GM18507 (cell line): ENCODE data around the gene DNMT3L.
"Not testable (repeated sequence)": the region's sequence is repeated elsewhere in the genome, so short reads cannot be mapped to it uniquely, and the experiment has no call there.

ENCODE experiments used
- DNase-seq: peaks from one replicate; pipeline ENCODE4 v3.0.0; 2011; ENCODE audit warnings: low read depth; ENCODE audit not compliant: insufficient read length; ENCODE audit errors: extremely low spot score
- FAIRE-seq: peaks from 2 replicates; lab custom pipeline; 2011; peaks lifted over from hg19 to GRCh38; lab: Jason Lieb, UNC

Gene DNMT3L

DNA sequence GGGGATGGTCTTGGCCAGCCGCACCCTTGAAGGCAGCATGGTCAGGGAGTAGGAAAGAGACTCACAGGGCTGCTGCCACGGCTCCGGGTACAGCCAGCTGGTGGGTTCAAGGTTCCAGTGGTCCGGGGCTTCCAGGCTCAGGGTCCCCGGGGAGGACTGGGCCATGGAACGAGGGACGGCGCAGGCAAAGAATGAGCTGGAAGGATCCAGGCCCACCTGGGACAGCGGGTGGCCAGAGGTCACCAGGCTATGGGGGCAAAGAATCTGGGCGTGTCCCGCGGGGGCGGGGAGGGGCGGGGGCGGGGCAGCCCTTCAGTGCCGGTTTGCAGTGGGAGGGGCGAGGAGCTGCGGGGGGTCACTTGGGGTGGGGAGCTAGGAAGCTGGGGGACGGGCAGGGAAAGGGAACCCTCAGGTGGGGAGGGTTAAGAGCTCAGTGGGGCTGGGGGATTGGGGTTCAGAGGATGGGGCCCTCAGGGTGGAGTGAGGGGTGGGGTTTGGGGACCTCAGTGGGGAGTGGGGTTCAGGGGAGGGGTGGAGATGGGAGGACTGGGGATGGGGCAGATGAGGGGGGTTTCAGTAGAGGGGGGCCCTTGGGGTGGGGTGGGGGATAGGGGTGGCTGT lies at the start of gene DNMT3L:
Gene DNMT3L (minus strand): TSS at position 223 of the 621 bp plus-strand sequence. CDS start 638 bp downstream, outside the sequence.
- FAIRE-seq: no peak
- no peak for DNase-seq

DNA sequence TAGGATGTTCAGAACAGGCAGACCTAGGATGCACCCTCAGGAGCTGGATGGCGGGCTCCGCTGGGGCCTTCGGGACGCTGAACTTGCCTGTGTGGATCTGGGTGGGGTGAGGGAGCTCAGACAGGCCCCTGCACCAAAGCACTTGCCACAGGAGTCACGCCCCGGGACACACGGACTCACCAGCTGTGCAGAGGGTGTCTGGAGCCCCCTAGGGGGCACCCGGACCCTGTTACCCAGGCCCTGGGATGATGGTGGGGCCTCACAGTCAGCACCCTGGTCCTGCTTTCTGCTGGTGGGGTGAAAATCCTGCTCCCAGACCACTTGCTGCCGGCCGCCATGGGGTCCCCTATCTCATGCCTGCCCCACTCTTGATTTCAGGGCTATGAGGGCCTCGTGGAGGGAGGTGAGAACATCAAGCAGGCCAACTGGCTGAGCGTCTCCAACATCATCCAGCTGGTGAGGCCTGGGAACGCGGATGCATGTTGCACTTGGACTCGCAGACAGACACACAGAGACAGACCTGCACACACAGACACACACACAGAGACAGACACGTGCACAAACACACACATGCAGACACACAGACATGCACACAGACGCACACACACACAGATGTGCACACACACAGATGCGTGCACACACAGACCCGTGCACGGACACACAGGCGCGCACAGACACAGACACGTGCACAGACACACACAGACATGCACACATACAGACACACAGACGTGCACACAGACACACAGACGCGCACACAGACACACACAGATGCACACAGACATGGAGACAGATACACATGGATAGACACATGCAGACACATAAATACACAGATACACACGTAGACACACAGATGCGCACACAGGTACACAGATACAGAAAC lies 49.2 kb upstream of the DNMT3L start:
- FAIRE-seq: no peak
- no peak for DNase-seq

GRCh38 chr21:44306936-44307704 lies 45.4 kb upstream of the DNMT3L start:
- DNase-seq (no peak), FAIRE-seq (no peak)

DNA sequence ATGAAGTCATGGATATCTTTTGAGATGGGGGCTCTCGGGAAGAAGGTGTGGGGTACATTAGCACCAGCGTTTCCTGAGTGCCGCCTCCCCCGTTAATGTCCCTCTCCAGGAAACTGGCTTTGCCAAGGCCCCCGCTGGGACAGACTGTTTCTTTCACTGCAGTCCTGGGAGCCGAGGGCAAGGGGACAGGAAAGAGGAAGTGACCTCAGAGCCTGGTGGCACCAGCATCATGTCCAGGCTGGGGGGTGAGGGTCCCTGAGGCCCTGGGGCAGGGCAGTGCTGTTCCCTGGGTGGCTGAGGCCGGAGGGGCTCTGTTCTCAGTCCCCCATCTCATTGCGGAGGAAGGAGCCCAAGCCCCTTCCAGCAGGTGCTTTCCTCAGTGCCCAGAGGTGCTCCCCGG lies 44.0 kb upstream of the DNMT3L start:
- FAIRE-seq: no peak

GRCh38 chr21:44304877-44305293 lies 43.2 kb upstream of the DNMT3L start:
- FAIRE-seq (no peak), DNase-seq (no peak)

More for the DNA sequence above, 44.0 kb upstream of the DNMT3L start:
- no peak for DNase-seq

- DNase-seq (no peak), FAIRE-seq (no peak)
Measured at GRCh38 chr21:44304011-44304616, 42.4 kb upstream of the DNMT3L start.

GRCh38 chr21:44303490-44303981 lies 41.8 kb upstream of the DNMT3L start:
- no peak for FAIRE-seq
- no peak for DNase-seq

DNA sequence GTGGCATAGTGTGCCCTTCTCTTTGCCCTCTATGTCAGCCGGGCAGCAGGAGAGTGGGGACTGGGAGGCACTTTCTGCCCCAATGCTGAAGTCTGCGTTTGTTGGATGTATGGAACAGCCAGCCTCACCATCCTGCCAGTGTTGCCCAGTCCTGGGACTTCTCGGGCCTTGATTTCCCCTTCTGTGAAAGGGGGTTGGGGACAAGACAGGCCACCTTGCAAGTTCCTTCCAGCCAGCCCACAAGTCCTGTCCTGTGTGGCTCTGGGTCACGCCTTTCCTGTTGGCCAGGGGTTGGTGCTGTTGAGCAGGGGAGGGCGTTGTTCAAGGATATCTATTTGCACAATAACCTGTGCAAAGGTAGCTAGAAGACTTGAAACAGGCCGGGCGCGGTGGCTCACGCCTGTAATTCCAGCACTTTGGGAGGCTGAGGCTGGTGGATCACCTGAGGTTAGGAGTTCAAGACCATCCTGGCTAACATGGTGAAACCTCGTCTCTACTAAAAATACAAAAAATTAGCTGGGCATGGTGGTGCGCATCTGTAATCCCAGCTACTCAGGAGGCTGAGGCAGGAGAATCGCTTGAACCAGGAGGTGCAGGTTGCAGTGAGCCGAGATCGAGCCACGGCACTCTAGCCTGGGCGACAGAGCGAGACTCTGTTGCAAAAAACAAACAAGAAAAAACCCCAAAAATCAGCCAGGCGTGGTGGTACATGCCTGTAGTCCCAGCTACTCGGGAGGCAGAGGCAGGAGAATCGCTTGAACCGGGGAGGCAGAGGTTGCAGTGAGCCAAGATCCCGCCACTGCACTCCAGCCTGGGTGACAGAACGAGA lies 41.1 kb upstream of the DNMT3L start:
- not testable (repeated sequence) for DNase-seq, FAIRE-seq

- FAIRE-seq (no peak), DNase-seq (no peak)
Measured at GRCh38 chr21:44301961-44302406, 40.3 kb upstream of the DNMT3L start.

DNA sequence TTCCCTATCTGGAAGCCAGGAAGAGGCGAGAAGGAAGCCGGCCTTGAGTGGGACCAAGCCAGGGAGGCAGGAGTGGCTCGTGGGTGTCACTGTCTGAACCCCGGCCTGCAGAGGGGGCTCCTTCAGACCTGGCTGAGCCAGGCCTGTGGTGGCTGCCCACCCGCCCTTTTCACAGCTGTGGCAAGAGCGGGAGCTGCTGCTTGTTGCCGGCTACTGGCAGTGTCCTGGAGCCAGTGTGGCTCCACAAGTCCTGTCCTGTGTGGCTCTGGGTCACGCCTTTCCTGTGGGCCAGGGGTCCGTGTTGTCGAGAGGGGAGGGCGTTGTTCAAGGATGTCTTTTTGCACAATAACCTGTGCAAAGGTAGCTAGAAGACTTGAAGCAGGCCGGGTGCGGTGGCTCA lies 39.4 kb upstream of the DNMT3L start:
- no peak for FAIRE-seq
- DNase-seq: no peak

DNA sequence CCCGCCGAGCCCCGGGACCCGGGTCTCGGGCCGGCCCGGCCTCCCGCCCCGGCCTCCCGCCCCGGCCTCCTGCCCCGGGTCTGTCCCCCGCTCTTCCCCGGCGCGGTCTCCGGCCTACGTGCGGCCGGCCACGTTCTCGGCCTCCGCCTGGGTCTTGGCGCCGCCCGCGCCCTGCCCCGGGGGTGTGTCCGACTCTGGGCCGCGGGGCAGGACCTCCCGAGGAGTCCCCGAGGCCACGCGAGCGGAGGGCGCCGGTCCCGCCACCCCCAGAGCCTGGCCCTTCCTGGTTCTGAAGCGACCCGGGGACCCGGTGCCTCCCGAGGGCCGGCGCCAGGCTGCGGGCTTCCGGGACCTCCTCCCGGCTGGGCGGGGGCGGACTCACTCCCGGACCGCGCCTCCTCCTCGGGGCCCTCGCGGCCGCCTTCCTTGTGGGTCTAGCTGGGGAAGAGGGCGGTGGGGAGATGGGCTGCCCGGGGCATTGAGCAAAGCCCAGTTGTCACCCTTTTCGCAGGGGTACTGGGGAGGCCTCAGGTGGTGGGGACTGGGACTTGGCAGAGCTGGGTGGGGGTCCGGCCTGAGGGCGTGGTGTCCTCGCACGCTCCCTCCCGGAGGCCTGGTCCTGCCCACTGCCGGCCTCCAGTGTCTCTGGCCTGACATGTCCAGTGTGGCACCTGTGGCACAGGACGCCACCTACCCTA lies 38.7 kb upstream of the DNMT3L start:
- DNase-seq: peak; percentile 63
- no peak for FAIRE-seq

DNA sequence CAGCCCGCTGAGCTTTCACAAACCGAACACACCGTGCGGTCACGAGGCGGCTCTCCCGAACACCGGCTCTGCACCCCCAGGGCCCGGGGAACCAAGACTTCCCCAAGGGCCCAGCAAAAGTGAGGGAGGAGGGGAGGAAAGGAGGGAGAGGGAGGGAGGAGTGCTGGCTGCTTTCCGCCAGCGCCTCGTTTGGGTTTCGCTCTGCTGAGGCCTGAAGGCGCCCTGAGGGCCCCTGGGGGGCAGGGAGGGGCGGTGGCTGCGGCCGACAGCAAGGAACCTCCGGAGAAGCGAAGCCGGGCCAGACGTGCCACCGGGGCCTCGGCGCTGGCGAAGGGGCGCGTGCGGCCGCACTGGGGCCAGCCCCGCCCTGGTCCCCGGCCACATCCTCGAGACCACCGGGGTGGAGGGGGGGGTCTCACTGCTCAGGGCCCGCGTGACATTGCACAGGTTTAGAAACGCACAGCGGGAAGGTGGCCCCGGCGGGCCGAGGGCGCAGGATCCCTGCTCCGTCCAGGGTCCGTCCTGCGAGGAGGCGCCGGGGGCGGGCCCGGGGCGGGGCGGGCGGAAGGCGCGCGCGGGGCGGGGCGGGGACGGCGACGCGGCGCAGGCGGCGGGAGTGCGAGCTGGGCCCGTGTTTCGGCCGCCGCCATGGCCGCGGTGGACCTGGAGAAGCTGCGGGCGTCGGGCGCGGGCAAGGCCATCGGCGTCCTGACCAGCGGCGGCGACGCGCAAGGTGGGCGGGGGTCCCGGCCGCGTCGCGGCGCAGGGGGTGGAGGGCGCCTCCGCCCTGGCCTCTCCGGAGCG lies 38.0 kb upstream of the DNMT3L start, which contains the start of gene PFKL:
Gene PFKL (plus strand): TSS at position 596 of the 804 bp plus-strand sequence. CDS start 53 bp downstream, at position 649.
- FAIRE-seq: peak; percentile 87

DNA sequence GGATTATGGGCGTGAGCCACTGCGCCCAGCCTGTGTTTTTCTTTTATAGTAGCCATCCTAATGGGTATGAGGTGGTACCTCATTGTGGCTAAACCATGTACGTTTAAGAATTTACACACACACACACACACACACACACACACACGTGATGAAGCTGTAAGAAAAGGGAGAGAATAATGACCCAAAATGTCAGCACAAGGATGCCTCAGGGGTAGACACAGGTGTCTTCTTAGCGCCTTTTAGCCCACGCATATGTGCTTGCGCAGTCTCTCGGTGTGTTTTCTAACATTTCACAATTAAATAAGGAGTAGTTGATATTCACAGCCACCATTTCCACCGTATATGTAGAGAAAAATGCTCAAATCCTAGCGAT lies 37.4 kb upstream of the DNMT3L start:
- no peak for FAIRE-seq
- no peak for DNase-seq

More for the DNA sequence above, 38.0 kb upstream of the DNMT3L start, which contains the start of gene PFKL:
- peak; percentile 80 for DNase-seq

DNA sequence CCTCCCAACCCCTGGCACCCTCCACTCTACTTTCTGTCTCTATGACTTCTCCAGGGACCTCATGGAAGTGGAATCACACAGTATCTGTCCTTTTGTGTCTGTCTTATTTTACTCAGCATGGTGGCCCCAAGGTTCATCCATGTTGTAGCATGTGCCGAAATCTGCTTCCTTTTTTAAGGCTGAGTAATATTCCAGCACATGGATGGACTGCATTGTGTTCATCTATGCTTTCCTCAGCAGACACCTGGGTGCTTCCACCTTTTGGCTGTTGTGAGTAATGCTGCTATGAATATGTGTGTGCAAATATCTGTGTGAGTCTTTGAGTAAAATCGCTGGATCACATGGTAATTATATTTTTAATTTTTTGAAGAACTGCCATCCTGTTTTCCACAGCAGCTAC lies 36.6 kb upstream of the DNMT3L start:
- DNase-seq: no peak

DNA sequence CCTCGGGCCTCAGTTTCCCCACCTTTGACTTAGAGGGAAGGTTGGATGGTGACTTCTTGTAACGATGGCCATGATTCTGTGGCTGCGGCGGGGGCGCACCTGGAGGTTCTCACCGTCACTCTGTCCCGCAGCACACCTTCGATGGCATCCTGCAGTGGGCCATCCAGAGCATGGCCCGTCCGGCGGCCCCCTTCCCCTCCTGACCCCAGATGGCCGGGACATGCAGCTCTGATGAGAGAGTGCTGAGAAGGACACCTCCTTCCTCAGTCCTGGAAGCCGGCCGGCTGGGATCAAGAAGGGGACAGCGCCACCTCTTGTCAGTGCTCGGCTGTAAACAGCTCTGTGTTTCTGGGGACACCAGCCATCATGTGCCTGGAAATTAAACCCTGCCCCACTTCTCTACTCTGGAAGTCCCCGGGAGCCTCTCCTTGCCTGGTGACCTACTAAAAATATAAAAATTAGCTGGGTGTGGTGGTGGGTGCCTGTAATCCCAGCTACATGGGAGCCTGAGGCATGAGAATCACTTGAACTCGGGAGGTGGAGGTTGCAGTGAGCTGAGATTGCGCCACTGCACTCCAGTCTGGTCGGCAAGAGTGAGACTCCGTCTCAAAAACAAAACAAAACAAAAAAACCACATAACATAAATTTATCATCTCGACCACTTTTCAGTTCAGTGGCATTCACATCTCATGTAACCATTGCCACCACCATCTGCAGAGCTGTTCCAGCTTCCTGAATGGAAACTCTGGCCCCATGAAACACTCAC lies 36.0 kb upstream of the DNMT3L start:
- peak; percentile 86 for FAIRE-seq
- peak; percentile 78 for DNase-seq

More for the DNA sequence above, 36.6 kb upstream of the DNMT3L start:
- peak; percentile 24 for FAIRE-seq

DNA sequence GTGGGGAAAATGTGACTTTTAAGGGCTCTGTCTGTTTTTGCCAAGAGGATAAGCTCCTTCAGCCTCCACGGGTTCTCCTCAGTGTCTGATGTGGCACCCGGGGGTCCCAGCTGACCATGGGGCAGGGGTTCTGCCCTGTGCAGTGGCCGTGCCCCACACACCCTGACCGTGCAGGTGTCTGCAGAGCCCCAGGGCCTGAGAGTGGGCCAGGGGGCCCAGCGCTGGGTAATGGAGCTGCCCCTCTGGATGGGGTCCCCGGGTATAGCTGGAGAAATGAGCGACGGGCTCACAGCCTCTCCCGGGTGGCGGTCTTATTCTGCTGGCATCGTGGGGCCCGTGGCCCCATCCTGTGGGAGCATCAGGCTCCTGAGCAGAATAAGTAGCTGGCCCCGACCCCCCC lies 35.2 kb upstream of the DNMT3L start:
- no peak for FAIRE-seq
- no peak for DNase-seq
